ENCODE data around the gene OTOF. TPM values are rescaled to one million over a fixed set of nuclear protein-coding genes. Genes with fewer than 3 reads are reported as not detected.

The OTOF gene
- total and polyA plus RNA-seq, 2 experiments from 2014 or later, result 0.21 to 0.23 TPM

GRCh38 chr2:26469955-26470354 is 8.0 kb downstream of the OTOF start:
- TF ChIP-seq CREB1 (CRISPR knock-in tag; IDR thresholded peaks at IDR 0.05; ENCODE audit: low read depth) (no peak), REST (IDR thresholded peaks at IDR 0.05; ENCODE audit: unreplicated experiment) (no peak), ZNF462 (CRISPR knock-in tag; IDR thresholded peaks at IDR 0.05) (no peak), EZH2phosphoT487 (IDR thresholded peaks at IDR 0.05; ENCODE audit: unreplicated experiment) (no peak), EZH2 (IDR thresholded peaks at IDR 0.05; ENCODE audit: low read depth, unreplicated experiment) (no peak), ZNF331 (CRISPR knock-in tag; IDR thresholded peaks at IDR 0.05; ENCODE audit: low read depth) (no peak), STAT1 (IDR thresholded peaks at IDR 0.05; ENCODE audit: unreplicated experiment) (no peak), ZNF114 (CRISPR knock-in tag; IDR thresholded peaks at IDR 0.05) (no peak), JUNB (IDR thresholded peaks at IDR 0.05; ENCODE audit: unreplicated experiment) (no peak)
- H3K4me3 Mint-ChIP-seq, result no peak overlapping the region

More at GRCh38 chr2:26469955-26470354, 8.0 kb downstream of the OTOF start:
- no peak overlapping the region for H3K4me2 ChIP-seq
- H2AFZ ChIP-seq, result no peak overlapping the region
- ATAC-seq, result no peak
- H3K9me2 ChIP-seq (ENCODE audit: insufficient read depth), result no peaks in the 10 kb centered on the region
- no peaks in the 10 kb centered on the region for H3K36me3 ChIP-seq (ENCODE audit: insufficient read depth)
- no peaks in the 10 kb centered on the region; the same call in 1 of the 3 replicates for H3K9me3 Mint-ChIP-seq
- H3K27ac ChIP-seq (ENCODE audit: low read depth), result no peak overlapping the region
- H3K79me2 ChIP-seq (replicated peaks; ENCODE audit: insufficient read depth), result no peaks in the 10 kb centered on the region
- H3K36me3 Mint-ChIP-seq (ENCODE audit: low read depth), result no peaks in the 10 kb centered on the region
- no peaks in the 10 kb centered on the region for H3K27me3 ChIP-seq (ENCODE audit: insufficient read depth)
- no peaks in the 10 kb centered on the region; the same call in 1 of the 2 replicates for H4K20me1 ChIP-seq (replicated peaks; ENCODE audit: insufficient read depth)
- H3K27ac Mint-ChIP-seq, result no peak overlapping the region
- H3K27me3 Mint-ChIP-seq (ENCODE audit: insufficient read depth, low read depth, poor library complexity), result peaks cover 13% of the 10 kb centered on the region
- DNase-seq (ENCODE audit: low spot score), result no peak
- 0 out of 2 replicates have a peak, but pooled peaks cover 6% of the 10 kb centered on the region for H3F3A ChIP-seq (replicated peaks; ENCODE audit: low read depth)
- H3K4me1 Mint-ChIP-seq, result no peaks in the 10 kb centered on the region; the same call in 2 of the 3 replicates
- no peak overlapping the region for H3K4me3 ChIP-seq
- H3K4me1 ChIP-seq (ENCODE audit: insufficient read depth), result no peaks in the 10 kb centered on the region

Data from GM23338 (cell line).